Embryonic facial prominence (tissue), 1 donor: Measurements from ENCODE around the gene TSSC4.

Experiments used
- DNase-seq: peaks from one replicate; pipeline ENCODE4 v3.0.0-alpha.2; 2016; ENCODE audit errors: extremely low spot score

The TSSC4 gene

DNA sequence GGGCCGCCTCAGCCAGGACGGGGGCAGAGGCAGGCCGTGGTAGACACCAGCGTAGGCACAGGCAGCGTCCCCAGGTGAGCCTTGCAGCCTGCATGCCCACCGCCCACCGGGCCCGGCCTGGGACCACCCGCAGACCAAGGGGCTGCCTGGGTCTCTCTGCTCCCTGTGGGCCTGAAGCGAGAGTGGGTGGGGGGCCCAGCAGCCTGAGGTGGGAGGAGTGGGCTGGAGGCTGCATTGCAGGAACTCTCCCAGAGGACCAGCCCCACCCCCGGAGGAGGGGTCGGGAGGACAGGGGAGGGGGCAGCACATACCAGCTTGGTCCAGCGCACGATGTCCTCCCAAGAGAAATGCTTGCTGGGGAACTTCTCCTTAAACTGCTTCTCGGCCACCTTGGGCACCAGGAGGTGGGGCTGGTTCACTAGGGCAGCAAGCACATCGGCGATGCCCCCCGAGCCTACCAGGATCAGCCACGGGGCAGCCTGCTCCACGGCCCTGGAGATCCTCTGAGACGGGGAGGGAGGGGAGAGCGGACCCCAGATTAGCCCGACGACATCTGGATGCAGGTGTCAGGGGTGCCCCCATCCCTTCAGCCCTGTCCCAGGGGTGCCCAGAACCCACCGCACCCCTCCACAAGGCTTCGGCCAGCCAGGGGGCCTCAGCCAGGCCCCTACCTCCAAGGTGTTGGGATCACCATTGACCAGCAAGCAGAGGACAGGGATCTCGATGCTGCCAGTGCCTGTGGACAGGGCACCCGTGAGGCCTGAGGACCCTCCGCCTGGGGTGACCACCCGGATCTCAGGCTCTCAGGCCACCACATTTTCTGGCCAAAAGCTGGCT lies 17.5 kb downstream of the TSSC4 start:
- no peak for DNase-seq

- DNase-seq = no peak
Observed at GRCh38 chr11:2418693-2419360, 18.3 kb downstream of the TSSC4 start.

GRCh38 chr11:2419638-2420501 lies 19.3 kb downstream of the TSSC4 start:
- peak; percentile 43 for DNase-seq

- DNase-seq = peak; percentile 60
Observed at GRCh38 chr11:2420502-2421225, 20.1 kb downstream of the TSSC4 start.

DNA sequence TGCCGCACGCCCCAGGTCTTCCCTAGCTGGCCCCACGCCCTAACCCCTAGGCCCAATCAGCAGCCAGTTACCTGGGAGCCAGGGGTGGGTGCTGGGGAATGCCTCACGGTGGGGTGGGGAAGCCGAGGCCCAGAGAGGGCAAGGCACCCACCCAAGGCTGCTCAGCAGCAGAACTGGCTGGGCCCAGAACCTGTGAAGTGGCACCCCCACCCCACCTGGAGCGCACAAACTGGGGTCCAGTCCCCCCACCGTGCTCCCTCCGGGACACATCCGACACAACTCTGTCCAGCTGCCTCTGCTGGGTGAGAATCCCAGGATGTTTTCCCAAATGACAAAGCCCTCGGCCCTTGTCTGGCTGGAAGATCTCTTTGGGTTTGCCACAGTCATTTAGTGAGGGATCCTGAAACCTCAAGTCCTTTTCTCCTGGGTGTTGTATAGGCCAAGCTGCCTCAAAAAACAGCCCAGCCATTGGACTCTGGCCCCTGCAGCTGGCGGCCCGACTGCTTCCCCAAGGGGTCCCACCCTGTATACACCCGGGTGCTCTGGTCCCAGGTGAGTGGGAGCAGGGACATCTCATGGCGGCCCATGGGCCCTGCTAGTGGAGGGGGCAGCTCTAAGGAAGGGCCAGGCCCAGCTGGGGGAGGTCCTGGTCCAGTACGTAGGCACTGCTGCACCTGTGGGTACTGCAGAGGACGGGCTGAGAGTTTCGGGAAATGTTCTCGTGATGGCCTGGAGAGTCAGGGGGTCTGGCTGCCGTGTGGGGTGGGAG lies 20.9 kb downstream of the TSSC4 start:
- DNase-seq = no peak

DNA sequence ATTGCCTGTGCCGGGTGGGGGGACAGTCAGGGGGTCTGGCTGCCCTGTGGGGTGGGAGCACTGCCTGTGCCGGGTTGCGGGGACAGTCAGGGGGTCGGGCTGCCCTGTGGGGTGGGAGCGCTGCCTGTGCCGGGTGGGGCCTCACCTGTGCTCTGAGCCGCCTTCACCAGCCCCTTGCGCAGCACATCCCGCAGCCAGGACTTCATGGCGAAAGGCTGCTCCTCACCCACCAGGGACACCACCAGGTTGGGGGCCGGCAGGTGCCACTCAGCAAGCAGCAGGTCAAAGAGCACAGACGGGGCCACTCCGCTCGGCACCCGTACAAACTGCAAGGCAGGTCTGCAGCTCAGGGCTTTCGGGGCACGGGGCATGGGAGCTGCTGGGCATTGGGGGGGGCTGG lies 21.4 kb downstream of the TSSC4 start:
- DNase-seq = no peak

DNA sequence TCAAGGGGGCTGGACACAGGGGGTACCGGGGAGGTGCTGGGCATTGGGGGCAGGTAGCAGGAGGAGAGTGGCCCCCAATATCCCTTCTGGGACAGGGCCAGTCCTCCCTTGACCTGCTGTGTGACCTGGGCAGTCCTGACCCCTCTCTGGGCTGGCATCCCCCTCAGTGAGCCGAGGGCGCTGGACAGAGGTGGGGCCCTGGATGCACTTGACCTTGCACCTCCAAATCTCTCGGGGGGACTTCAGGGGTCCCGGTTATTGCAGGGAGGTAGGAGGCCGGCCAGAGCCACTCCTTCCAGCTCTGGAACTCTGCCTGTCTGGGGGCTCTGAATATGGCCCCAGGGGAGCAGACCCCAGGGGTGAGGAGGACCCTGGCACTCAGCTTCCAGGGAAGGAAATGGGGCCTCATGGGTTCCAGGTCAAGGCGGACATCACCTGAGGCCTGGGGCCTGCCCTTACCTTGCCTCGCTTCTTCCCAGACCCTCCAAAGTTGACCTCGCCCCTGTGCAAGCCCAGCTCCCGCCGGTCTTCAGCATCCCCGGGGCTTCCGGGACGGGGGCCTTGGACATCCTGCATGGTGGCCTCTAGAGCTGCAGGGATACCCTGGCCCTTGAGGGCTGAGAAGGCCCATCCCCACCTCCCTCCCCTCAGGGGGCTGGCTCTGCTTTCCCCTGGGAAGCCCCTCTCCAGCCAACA lies 22.1 kb downstream of the TSSC4 start:
- no peak for DNase-seq

DNA sequence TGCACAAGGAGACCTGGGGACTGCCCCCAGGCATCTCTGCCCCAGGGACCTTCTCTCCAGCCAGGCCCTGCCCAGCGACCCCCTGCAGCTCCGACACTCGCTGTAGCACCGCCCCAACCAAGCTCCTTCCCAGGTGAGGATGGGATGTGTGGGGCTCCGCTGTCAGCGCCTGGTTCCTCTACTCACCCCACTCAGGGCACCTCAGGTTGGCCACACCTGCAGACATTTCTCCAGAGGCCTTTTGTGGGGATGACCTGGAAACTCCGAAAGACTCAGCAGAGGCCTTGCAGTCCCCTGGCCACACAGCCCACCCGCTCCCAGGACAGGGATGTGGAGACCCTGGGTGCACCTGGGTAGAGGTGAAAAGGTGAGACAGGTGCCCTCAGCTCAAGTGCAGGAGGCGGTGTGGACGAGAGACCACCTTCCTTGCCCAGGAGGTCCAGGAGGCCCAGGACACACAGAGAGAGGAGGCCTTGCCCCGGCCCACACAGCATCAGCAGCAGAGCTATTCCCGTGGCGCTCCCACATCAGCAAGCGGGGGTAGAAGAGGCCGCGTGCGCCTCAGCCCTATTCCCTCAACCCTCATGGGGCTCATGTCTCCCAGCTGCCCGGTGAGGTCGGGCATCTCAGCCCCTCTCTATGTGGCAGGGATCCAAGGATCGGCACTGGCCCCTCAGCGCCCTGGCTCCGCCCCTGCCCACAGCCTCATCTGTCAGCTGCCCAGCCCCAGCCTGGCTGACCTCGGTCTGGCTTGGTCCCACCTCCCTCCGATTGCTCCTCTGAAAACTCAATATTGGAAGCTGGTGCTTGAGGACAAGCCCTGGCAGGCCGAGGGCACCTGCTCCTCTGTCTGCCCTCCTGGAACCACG lies 22.8 kb downstream of the TSSC4 start:
- no peak for DNase-seq

DNA sequence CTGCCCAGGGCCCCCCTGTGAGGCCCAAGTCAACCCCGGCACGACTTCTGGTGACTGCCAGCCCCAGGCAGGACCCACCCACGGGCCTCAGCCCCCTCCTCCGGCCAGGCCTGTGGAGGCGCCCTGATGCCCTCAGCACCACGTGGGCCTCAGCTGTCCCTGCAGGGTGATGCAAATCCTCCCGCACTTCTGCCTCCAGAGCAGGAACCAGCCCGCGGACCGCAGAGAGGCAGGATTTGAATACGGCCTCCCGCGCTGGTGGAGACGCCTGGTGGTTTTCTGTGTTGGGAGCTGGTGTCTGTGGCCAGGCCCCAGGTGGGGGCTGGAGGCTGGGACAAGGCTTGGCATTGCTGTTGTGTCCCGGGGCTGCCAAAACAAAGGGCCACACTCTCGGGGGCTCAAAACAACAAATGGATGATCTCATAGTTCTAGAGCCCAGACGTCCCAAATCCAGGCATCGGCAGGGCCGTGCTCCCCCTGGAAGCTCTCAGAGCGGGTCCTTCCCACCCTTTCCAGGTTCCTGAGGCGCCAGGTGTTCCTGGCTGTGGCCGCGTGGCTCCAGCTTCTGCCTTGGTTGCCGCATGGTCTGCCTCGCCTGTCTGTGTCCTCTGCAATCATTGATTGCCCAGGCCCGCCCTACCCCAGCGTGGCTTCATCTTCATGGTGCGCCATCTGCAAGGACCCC lies 24.4 kb downstream of the TSSC4 start:
- no peak for DNase-seq

- no peak for DNase-seq
Observed at GRCh38 chr11:2425506-2425905, 25.0 kb downstream of the TSSC4 start.

DNA sequence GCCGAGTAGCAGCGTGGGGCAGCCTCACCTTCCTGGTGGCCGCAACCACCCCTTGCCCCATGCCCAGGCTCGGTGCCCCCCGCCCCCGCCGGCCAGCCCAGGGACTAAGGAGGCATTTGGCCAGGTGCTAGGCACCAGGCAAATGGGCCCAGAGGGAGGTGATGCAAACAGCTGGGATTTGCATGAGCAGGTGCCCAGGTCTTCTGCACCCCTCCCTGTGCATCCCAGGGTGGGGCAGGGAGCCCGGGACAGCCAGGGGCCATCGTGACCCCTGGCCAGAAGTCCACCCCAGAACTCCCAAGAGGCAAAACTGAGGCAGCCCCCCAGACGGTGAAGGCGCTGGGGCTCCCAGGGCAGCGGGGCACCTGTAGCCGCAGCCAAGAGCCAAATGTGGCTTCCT lies 25.7 kb downstream of the TSSC4 start:
- DNase-seq = no peak

GRCh38 chr11:2426826-2427521 lies 26.4 kb downstream of the TSSC4 start:
- DNase-seq = no peak

- no peak for DNase-seq
Observed at GRCh38 chr11:2427721-2428321, 27.3 kb downstream of the TSSC4 start.

DNA sequence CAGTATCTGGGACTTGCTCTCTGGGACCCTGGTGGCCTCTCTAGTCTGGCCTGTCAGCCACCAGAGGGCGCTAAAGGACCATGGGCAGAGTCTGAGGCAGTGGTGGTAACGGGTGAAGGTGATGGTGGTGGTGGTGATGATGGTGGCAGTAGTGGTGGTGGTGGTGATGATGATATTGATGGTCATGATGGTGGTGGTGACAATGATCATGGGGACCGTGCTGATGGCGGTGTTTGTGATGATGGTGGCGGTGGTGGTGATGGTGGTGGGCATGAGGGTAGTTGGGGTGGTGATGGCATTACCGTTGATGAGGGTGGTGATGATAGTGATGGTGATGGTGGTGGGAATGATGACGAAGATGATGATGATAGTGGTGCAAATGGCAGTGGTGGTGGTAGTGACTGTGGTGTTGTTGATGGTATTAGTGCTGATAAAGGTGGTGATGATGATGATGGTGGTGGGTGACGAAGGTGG lies 27.8 kb downstream of the TSSC4 start:
- DNase-seq = no peak

DNA sequence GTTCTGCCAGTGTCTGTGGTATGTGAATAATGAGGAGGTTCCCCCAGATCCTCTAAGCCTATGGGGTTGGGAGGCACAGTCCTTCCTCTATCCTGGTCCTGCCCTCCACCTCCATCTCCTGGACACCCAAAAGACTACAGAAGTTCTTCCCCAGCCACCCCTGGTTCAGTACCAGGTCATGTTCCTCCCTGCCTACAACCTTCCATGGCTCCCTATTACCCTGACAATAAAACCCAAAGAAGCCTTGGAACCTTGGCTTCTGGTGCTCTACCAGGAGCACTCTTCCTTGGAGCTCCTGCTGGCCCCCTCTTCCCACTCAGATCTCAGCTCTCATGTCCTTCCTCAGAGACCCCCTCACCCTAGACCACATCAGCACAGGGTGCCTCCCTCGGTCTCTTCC lies 30.8 kb downstream of the TSSC4 start:
- no peak for DNase-seq

DNA sequence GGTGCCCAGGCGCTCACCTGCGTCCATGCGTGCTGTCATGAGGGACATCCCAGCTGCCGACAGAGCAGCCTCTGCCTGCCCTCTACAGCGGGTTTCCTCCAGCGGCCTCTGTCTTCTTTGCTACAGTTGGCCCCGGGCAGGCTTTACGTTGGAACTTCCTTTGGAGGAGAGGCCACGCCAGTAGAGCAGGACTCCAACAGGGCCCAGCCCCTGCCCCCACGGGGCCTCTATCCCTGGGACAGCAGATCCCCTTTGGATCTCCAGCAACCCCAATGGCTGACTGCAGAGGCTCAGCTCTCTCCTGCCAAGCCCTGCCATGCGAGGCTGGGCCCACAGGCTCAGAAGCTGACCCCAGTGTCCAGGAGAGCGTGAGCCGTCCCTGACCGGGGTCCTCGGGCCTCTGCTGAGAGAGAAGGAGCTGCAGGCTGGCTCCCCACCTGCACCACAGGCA lies 31.6 kb downstream of the TSSC4 start:
- DNase-seq = no peak

DNA sequence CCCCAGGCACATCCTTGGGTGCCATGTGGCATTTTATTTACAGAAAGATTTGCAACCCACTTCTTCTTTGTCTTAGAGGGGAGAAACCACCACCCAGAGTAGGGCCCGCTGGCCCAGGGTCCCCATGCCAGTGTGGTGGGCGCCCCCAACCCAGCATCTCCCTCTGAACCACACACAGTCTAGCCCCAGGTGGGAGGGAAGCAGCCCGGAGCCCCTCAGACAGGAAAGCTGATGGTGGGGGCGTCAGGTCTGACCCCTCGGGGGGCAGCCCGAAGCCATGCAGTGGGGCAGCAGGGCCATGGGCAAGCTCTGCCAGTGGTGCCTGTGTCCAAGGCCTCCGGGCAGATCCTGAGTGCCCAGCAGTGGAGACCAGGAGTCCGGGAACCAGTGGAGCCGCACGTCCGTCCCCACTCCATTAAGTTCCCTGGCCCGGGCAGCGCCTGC lies 32.1 kb downstream of the TSSC4 start:
- DNase-seq = no peak
